GM18868 (cell line): ENCODE results near the gene GP1BB.
"Not testable (repeated sequence)": the region's sequence is repeated elsewhere in the genome, so short reads cannot be mapped to it uniquely, and the experiment has no call there.

Experiments used
- ATAC-seq: cut with Tn5 transposase; IDR thresholded peaks from one replicate; pipeline ENCODE4 v1.9.1; 2021; ENCODE audit warnings: mild to moderate bottlenecking, moderate library complexity; ENCODE audit not compliant: unreplicated experiment

GP1BB gene

GRCh38 chr22:19724927-19725661, 1.8 kb downstream of the GP1BB start:
- ATAC-seq = no peak

- ATAC-seq = not testable (repeated sequence)
Observed at GRCh38 chr22:19726064-19726788, 2.9 kb downstream of the GP1BB start.

- no peak for ATAC-seq
Observed at GRCh38 chr22:19727310-19728150, 4.2 kb downstream of the GP1BB start.

- ATAC-seq = no peak
Observed at GRCh38 chr22:19728271-19728670, 4.9 kb downstream of the GP1BB start.

- ATAC-seq = no peak
Observed at GRCh38 chr22:19728836-19729235, 5.5 kb downstream of the GP1BB start.

GRCh38 chr22:19729507-19729906, 6.2 kb downstream of the GP1BB start:
- no peak for ATAC-seq

GRCh38 chr22:19730198-19730597, 6.9 kb downstream of the GP1BB start:
- ATAC-seq = no peak

GRCh38 chr22:19730655-19731360, 7.5 kb downstream of the GP1BB start:
- no peak for ATAC-seq

GRCh38 chr22:19731361-19732135, 8.2 kb downstream of the GP1BB start:
- ATAC-seq = no peak

- no peak for ATAC-seq
Observed at GRCh38 chr22:19732403-19733113, 9.2 kb downstream of the GP1BB start.

- no peak for ATAC-seq
Observed at GRCh38 chr22:19733755-19734154, 10.4 kb downstream of the GP1BB start.

GRCh38 chr22:19734163-19734562, 10.8 kb downstream of the GP1BB start:
- no peak for ATAC-seq

- no peak for ATAC-seq
Observed at GRCh38 chr22:19734837-19735382, 11.6 kb downstream of the GP1BB start.

GRCh38 chr22:19735665-19736510, 12.5 kb downstream of the GP1BB start:
- ATAC-seq = no peak

- no peak for ATAC-seq
Observed at GRCh38 chr22:19737846-19738663, 14.7 kb downstream of the GP1BB start.

- ATAC-seq = no peak
Observed at GRCh38 chr22:19738664-19739447, 15.5 kb downstream of the GP1BB start.

GRCh38 chr22:19739448-19739895, 16.1 kb downstream of the GP1BB start:
- ATAC-seq = no peak
